Esophagus muscularis mucosa (tissue), 4 donors: ENCODE measurements around the gene HEATR5B. TPM values are rescaled to one million over a fixed set of nuclear protein-coding genes. Genes with fewer than 3 reads are reported as not detected.

Source experiments
- DNase-seq: peaks from one replicate; pipeline ENCODE4 v3.0.0-alpha.2; 2017; ENCODE audit errors: extremely low spot score
- H3K27ac ChIP-seq, 4 donors: fragments of 200-600 bp; sonication (generic); replicated peaks in 1 of 4; 1 replicate in 3 of 4; 2 replicates in 1 of 4; pipeline ENCODE4 v1.5.1; 2016 to 2019; ENCODE audit warnings: mild to moderate bottlenecking in 1 of 4
- H3K27me3 ChIP-seq, 4 donors: fragments of 200-600 bp; sonication (generic); one replicate each; pipeline versions ENCODE4 v1.5.1 to v1.6.0; 2016 to 2019
- H3K36me3 ChIP-seq, 4 donors: fragments of 200-600 bp; sonication (generic); one replicate each; pipeline ENCODE4 v1.5.1; 2016 to 2019
- H3K4me1 ChIP-seq, 4 donors: fragments of 200-600 bp; sonication (generic); one replicate each; pipeline ENCODE4 v1.5.1; 2016 to 2019
- H3K4me3 ChIP-seq, 4 donors: fragments of 200-600 bp; sonication (generic); 1 replicate in 2 of 4; 2 replicates in 2 of 4; pipeline ENCODE4 v1.5.1; 2016 to 2019; ENCODE audit warnings: mild to moderate bottlenecking in 4 of 4, moderate library complexity in 1 of 4
- H3K9me3 ChIP-seq, 4 donors: fragments of 200-600 bp; sonication (generic); 1 replicate in 3 of 4; 2 replicates in 1 of 4; pipeline ENCODE4 v1.5.1; 2016 to 2019
- CTCF ChIP-seq, 3 experiments: fragments of 200-600 bp in 2 of 3; fragments of 450-650 bp in 1 of 3; sonication (generic) in 2 of 3; IDR thresholded peaks; one replicate each; pipeline ENCODE4 v1.5.1; 2017 to 2019; ENCODE audit warnings: antibody characterized with exemption in 3 of 3, mild to moderate bottlenecking in 2 of 3, moderate library complexity in 1 of 3
- EP300 ChIP-seq: sonication (generic); formaldehyde crosslinking; IDR thresholded peaks from one replicate; pipeline ENCODE4 v1.6.1; 2017; ENCODE audit warnings: antibody characterized with exemption
- POLR2A ChIP-seq: fragments of 450-650 bp; IDR thresholded peaks from one replicate; pipeline ENCODE4 v1.6.1; 2017; ENCODE audit warnings: antibody characterized with exemption, moderate library complexity, mild to moderate bottlenecking, low read depth
- POLR2AphosphoS5 ChIP-seq, 2 donors: sonication (generic); formaldehyde crosslinking; IDR thresholded peaks; one replicate each; pipeline ENCODE4 v1.6.1; 2017; ENCODE audit warnings: antibody characterized with exemption in 2 of 2
- WGBS: methylation state at CpG from one replicate; pipeline ENCODE4 v1.1.5; 2018; 5-methylcytosine and 5-hydroxymethylcytosine counted together
- intact Hi-C: fragments of 100-400 bp; cut with DNase I; formaldehyde crosslinking; loops from one replicate; pipeline ENCODE4 v1.15.1; 2023
- total RNA-seq, 4 donors: library from RNA; depleted of rRNA; stranded (reverse); fragments of >200 nt; gene quantifications; one replicate each; pipeline versions ENCODE4 v1.1.0 to v1.2.1, GENCODE V29; 2016

HEATR5B gene
- total RNA-seq, 4 donors from 2014 or later, result 14.6 to 21.2 (median 16.7) TPM

GRCh38 chr2:37096568-37096967 is 12.4 kb upstream of the HEATR5B start:
- Histone ChIP-seq H3K9me3 (no peaks in the 10 kb centered on the region), H3K36me3 (peaks cover 38 to 94% (median 62%) of the 10 kb centered on the region in 4 donors), H3K27me3 (no peaks in the 10 kb centered on the region), H3K27ac (no peak overlapping the region), H3K4me3 (no peak overlapping the region), H3K4me1 (no peaks in the 10 kb centered on the region)
- TF ChIP-seq CTCF (IDR thresholded peaks at IDR 0.05), result no peak
- no peak for TF ChIP-seq POLR2A
- no peak for TF ChIP-seq POLR2AphosphoS5 (IDR thresholded peaks at IDR 0.05)
- WGBS, result 75% methylated on average over 1 of the region's 1 CpG
- no peak for DNase-seq
- intact Hi-C loops, result no loop called here

- peaks cover 32 to 86% (median 67%) of the 10 kb centered on the region in 4 donors for H3K36me3 ChIP-seq
- H3K4me1 ChIP-seq, result no peaks in the 10 kb centered on the region
- intact Hi-C loops, result no loop called here
- no peaks in the 10 kb centered on the region for H3K27me3 ChIP-seq
- H3K4me3 ChIP-seq, result no peak overlapping the region
- 83% methylated on average over 5 of the region's 5 CpGs for WGBS
- no peak for TF ChIP-seq EP300
- no peak for TF ChIP-seq CTCF (IDR thresholded peaks at IDR 0.05)
- TF ChIP-seq POLR2AphosphoS5 (IDR thresholded peaks at IDR 0.05), result no peak
- TF ChIP-seq POLR2A, result no peak
- H3K9me3 ChIP-seq, result no peaks in the 10 kb centered on the region
- no peak overlapping the region for H3K27ac ChIP-seq
- no peak for DNase-seq
Observed at GRCh38 chr2:37091873-37092272, 7.7 kb upstream of the HEATR5B start.

GRCh38 chr2:37090019-37090477 is 5.9 kb upstream of the HEATR5B start:
- intact Hi-C loops, result no loop called here
- 82% methylated on average over 4 of the region's 4 CpGs for WGBS
- DNase-seq, result no peak
- Histone ChIP-seq H3K4me3 (no peak overlapping the region), H3K27me3 (no peaks in the 10 kb centered on the region), H3K4me1 (peaks cover 3 to 7% (median 7%) of the 10 kb centered on the region in 4 donors), H3K27ac (no peak overlapping the region), H3K9me3 (no peaks in the 10 kb centered on the region), H3K36me3 (peaks cover 25 to 68% (median 54%) of the 10 kb centered on the region in 4 donors)
- TF ChIP-seq POLR2A, result no peak
- no peak for TF ChIP-seq EP300
- no peak for TF ChIP-seq POLR2AphosphoS5 (IDR thresholded peaks at IDR 0.05)
- no peak for TF ChIP-seq CTCF (IDR thresholded peaks at IDR 0.05)

- Histone ChIP-seq H3K36me3 (peaks cover 9 to 40% (median 22%) of the 10 kb centered on the region in 4 donors), H3K27ac (no peak overlapping the region), H3K9me3 (no peaks in the 10 kb centered on the region), H3K4me1 (peaks cover 24 to 35% (median 35%) of the 10 kb centered on the region in 4 donors), H3K4me3 (no peak overlapping the region), H3K27me3 (no peaks in the 10 kb centered on the region)
- DNase-seq, result no peak
- 56% methylated on average over 1 of the region's 1 CpG for WGBS
- TF ChIP-seq POLR2A (no peak), POLR2AphosphoS5 (IDR thresholded peaks at IDR 0.05) (no peak)
- intact Hi-C loops, result no loop called here
Observed at GRCh38 chr2:37085731-37086147, 1.6 kb upstream of the HEATR5B start.

- WGBS, result 4% methylated on average over 10 of the region's 10 CpGs
Observed at GRCh38 chr2:37084797-37085196, 625 bp upstream of the HEATR5B start.

More at GRCh38 chr2:37084797-37085196, 625 bp upstream of the HEATR5B start:
- DNase-seq, result no peak
- intact Hi-C loops, result no loop called here
- H3K9me3 ChIP-seq, result no peaks in the 10 kb centered on the region
- peak overlapping the region; percentile 78 to 83 (median 80) for H3K27ac ChIP-seq
- H3K36me3 ChIP-seq, result peaks cover 0 to 40% (median 17%) of the 10 kb centered on the region in 4 donors
- TF ChIP-seq CTCF (IDR thresholded peaks at IDR 0.05), result no peak
- no peak for TF ChIP-seq EP300
- no peak for TF ChIP-seq POLR2AphosphoS5 (IDR thresholded peaks at IDR 0.05)
- TF ChIP-seq POLR2A, result no peak
- peak overlapping the region; percentile 72 to 90 (median 74) for H3K4me3 ChIP-seq
- H3K4me1 ChIP-seq, result peaks cover 32 to 44% (median 39%) of the 10 kb centered on the region in 4 donors
- no peaks in the 10 kb centered on the region for H3K27me3 ChIP-seq
